Measurements from ENCODE around the gene NPM3.

The NPM3 gene

GRCh38 chr10:101773923-101774588 lies 9.2 kb downstream of the NPM3 start:
- no peak for DNase-seq

GRCh38 chr10:101772895-101773761 lies 10.1 kb downstream of the NPM3 start:
- no peak for DNase-seq

- no peak for DNase-seq
Observed at GRCh38 chr10:101772017-101772894, 11.0 kb downstream of the NPM3 start.

GRCh38 chr10:101771380-101771779 lies 11.9 kb downstream of the NPM3 start:
- no peak for DNase-seq

GRCh38 chr10:101770331-101771215 lies 12.7 kb downstream of the NPM3 start:
- no peak for DNase-seq

GRCh38 chr10:101769541-101770180 lies 13.6 kb downstream of the NPM3 start:
- no peak for DNase-seq

- DNase-seq: no peak
Observed at GRCh38 chr10:101768791-101769170, 14.5 kb downstream of the NPM3 start.

DNA sequence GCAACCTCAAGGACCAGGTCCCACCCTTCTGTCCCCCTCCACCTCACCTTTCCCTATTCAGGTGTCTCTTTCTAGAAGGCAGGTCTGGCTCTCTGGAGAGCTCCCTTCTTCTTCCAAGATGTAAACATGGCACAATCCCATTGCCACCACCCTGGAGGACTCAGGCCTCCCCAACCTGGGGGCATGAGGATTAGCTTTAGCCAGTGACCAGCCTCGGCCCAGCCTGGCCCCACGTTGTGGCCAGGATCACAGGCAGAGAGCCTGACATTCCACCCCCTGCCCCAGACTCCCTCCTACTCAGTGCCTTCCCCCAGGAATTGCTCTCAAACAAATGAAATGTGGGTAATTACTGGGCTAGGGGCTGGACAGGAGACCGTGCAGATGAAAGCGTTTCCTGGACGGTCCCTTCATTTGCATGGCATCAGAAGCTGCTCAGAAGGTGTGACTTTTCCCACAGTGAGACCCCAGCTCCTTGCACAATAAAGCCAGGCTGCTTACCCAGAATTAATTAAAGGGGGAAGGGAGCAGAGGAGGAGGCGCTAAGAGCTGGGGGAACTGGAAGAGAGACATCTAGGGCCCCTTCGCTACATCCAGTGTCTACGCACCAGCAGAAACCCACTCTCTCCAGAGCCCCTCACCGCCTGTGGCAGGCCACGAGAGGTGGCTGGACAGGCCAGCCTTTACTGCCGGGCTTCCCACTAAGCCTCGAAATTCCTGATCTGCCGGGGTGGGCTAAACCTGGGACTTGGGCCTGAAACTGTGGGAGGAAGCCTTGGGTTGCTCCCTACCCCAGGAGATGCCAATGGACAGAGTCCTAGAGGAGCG lies 15.1 kb downstream of the NPM3 start:
- no peak for DNase-seq

DNA sequence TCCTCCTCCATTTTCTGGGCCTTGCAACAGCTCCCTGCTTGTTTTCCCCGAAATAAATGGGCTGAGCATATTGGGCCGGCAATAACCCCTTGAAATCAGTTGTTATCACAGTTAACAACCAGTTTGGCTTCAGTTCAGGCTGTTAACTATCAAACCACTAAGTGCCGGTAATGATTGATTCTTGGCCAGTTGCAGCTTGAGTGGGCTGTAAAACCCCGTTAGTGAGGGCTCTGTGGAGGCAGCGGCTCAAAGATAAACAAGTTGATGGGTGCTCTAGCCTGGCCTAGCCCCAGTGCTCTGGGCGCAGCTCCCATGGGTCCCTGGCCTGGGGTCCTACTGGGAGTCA lies 15.7 kb downstream of the NPM3 start:
- no peak for DNase-seq

DNA sequence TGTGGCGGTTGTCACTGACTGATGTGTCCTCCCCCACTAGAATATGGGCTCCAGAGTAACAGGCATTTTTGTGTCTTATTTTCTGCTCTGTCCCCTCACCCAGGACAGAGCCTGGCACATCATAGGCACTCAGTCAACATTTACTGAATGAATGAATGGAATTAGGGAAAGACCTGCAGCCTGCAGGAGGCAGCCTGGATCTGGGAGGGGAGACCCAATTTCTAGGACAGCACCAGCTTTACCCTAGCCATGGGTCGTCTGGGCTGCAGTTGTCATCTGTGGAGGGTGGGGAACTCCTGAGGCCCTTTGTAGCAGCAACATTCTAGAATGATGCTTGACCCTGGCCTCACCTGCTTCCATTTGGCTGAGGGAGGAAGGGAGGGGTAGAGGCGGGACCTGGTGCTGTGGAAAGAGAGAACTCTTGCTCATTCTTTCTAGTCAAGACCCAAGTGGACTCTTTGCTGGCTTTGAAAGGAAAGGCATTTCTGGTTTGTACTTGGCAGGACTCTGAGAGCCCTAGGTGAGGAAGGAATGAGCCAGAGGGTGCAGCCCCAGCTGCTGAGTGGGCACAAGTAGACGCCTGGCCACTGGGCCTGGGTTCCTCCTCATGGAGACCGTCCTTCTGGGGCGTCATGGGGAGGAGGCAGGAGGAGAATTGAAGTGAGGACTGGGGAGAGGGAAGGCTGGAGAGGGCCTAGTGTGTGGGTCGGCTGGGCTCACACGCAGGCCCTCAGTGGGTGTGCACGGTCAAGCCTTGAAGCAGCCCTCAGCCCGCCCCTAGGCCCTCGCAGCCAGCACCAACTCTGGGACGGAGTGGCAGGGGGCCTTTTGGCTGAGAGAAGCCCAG lies 16.3 kb downstream of the NPM3 start:
- DNase-seq: no peak

GRCh38 chr10:101766306-101766705 lies 16.9 kb downstream of the NPM3 start:
- DNase-seq: no peak

GRCh38 chr10:101763141-101763846 lies 20.0 kb downstream of the NPM3 start:
- no peak for DNase-seq

GRCh38 chr10:101762736-101763135 lies 20.5 kb downstream of the NPM3 start:
- no peak for DNase-seq

- no peak for DNase-seq
Observed at GRCh38 chr10:101761226-101761625, 22.0 kb downstream of the NPM3 start.

DNA sequence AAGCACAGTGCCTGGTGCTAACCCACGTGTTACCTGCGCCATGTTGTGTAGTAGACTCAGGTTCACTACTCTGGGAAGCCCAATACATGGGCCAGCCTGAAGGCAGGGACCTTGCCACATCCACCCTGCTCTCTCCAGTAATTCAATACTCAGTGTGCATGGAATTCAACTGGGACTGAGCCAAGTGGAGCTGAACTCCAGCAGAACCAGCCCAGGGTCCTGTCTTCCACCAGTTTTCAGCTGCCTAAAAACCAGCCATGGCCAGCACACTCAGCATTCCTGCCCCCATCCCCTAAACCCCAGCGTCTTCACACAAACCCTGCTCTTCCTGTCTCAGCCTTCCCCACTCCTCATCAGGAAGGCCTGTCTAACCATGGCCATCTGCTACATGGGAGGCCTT lies 22.7 kb downstream of the NPM3 start:
- no peak for DNase-seq

GRCh38 chr10:101759309-101760247 lies 23.7 kb downstream of the NPM3 start:
- no peak for DNase-seq

DNA sequence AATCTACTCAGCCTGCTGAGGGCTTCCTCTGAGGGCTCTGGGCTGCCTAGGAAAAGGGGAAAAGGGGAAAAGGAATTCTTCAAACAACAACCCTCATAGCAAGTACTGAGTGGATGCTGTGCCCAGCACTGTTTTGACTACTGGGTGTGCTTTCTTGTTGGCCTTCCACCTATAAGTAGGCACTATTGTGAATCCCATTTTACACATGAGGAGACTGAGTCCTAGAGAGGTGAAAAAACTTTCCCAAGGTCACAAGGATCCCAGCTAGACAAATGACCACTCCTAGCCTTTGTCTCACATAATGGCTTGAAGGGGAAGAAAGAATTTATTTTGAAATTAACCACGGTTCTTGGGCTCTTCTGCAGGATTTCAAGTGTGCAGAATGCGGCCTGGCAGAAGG lies 24.4 kb downstream of the NPM3 start:
- DNase-seq: no peak

- no peak for DNase-seq
Observed at GRCh38 chr10:101752241-101752640, 31.0 kb downstream of the NPM3 start.
